Amygdala (tissue), 56 donors: Measurements from ENCODE around the gene STK32B.
"Not testable (repeated sequence)": the region's sequence is repeated elsewhere in the genome, so short reads cannot be mapped to it uniquely, and the experiment has no call there.

ENCODE experiments used
- DNase-seq, 56 donors: peaks; one replicate each; lab custom pipeline; 2025; lab: John Stamatoyannopoulos, UW

The STK32B gene

DNA sequence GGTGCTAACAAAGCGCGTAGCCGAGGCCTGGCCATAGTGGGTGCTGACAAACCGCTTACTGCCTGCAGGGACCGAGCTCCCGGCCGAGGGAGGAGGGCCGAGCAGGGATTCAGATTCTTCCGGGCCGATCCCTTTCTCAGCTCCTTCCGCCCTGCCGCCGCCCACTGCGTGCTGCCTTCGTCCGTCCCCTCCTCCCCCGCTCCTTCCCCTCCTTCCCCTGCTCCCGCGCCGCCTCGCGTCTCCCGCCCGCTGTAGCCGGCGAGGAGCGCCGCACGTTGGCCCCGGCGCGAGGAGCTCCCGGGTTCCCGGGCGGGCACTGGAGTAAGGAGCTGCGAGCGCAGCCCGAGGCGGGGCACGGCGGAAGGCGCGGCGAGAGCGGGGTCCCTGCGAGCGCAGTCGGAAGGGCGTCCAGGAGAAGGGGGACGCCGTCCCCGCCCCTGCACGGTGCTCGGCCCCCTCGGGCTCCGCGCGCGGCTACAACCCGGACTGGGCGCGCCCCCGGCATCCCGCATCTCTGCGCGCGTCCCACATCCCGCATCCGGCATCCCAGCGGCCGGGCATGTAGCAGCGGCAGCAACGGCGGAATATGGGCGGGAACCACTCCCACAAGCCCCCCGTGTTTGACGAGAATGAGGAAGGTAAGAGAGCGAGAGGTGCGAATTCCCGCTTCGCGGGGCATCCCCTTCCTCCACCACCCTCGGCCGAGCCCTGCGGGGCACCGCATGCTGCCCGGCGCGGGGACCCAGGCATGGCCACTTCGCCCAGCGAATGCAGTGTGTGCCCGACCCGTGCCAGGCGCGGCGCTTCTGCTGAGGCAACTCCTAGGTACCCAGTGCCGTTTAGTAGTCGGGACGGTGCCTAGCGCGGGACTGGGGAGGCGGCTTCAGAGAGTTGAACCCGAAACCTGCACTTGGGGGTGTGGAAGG lies at the start of gene STK32B:
TSS of gene STK32B (plus strand) at position 203 of the 926 bp plus-strand sequence.
- DNase-seq, result peak in 11 of 56 donors; percentile 8 to 43 (median 17)

DNA sequence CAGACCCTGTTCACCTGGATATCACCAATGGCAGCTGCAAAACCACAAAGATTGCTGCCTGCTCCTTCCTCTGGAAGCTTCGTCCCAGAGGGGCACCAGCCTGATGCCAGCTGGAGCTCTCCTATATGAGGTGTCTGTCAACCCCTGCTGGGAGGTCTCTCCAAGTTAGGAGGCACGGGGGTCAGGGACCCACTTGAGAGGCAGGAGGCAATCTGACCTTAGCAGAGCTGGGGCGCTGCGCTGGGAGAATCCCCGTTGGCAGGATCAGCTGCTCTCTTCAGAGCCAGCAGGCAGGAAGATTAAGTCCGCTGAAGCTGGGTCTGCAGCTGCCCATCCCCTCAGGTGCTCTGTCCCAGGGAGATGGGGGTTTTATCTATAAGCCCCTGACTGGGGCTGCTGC lies 49.6 kb upstream of the STK32B start:
- DNase-seq, result not testable (repeated sequence)

- no peak for DNase-seq
These were observed 47.9 kb upstream of the STK32B start for GRCh38 chr4:5003372-5003857.

DNA sequence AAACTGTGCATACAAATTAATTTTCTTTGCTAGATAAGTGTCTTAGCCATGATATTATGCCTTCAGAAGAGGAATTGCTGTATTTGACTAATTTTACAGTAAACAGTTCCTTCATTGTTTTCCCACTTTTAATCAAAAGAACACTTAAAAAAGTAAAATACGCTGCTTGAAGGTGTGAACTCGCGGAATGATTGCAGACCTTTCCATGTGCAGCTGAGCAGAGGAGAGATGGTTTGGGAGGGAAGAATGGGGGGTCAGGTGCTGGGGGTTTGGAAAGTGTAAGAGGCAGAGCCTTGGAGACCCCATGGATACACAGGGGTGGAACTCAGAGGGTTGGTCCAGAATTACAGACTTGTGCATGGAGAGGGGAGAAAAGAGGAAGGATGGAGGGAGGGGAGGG lies 47.4 kb upstream of the STK32B start:
- DNase-seq, result no peak

- DNase-seq, result no peak
These were observed 46.8 kb upstream of the STK32B start for GRCh38 chr4:5004496-5004895.

GRCh38 chr4:5006932-5007331 lies 44.3 kb upstream of the STK32B start:
- DNase-seq, result not testable (repeated sequence)

- no peak for DNase-seq
These were observed 41.5 kb upstream of the STK32B start for GRCh38 chr4:5009796-5010195.

GRCh38 chr4:5010984-5011383 lies 40.3 kb upstream of the STK32B start:
- DNase-seq, result no peak

- no peak for DNase-seq
These were observed 38.9 kb upstream of the STK32B start for GRCh38 chr4:5012244-5012898.

GRCh38 chr4:5012958-5013357 lies 38.3 kb upstream of the STK32B start:
- no peak for DNase-seq

GRCh38 chr4:5014007-5014682 lies 37.1 kb upstream of the STK32B start:
- DNase-seq, result no peak

GRCh38 chr4:5018096-5018495 lies 33.2 kb upstream of the STK32B start:
- no peak for DNase-seq

DNA sequence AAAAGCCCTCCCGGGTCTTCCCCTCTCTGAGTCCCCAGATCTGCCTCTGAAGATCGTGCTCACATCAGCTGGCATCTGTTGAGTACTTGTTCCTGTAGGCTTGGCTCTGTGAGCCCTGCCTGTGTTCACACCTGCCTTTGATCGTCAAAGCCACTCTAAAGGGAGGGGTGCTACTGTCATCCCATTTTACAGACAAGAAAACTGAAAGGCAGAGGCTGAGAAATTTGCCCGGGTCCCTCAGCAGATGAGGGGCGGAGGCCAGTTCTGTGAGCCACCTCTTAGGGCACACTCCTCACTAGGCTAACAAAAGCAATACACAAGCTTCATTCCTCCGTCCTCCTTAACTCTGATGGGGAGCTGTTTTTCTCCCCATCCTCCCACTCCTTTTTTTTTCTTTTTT lies 32.7 kb upstream of the STK32B start:
- DNase-seq, result no peak

DNA sequence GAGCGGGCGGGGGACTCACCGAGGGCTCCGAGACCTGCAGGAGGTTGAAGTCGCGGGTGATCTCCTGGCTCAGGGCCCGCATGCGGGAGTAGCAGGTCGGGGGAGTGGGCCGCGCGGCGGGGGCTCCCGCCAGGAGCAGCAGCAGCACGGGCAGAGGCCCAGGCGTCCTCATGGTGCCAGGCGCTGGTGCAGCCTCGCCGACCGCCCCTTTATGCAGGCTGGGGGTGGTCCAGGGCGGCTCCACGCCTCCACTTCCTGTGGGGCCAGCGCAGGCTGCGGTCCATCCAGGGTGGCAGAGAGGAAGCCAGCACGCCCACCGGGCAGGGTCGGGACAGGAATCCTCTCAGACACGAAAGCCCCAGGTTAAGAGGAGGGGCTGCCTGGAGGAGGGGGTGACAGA lies 32.0 kb upstream of the STK32B start, which contains the start of gene CYTL1:
TSS of gene CYTL1 (minus strand) at position 185 of the 400 bp plus-strand sequence. CDS start at position 172, 13 bp downstream.
- peak in 1 of 56 donors; percentile 8 for DNase-seq

DNA sequence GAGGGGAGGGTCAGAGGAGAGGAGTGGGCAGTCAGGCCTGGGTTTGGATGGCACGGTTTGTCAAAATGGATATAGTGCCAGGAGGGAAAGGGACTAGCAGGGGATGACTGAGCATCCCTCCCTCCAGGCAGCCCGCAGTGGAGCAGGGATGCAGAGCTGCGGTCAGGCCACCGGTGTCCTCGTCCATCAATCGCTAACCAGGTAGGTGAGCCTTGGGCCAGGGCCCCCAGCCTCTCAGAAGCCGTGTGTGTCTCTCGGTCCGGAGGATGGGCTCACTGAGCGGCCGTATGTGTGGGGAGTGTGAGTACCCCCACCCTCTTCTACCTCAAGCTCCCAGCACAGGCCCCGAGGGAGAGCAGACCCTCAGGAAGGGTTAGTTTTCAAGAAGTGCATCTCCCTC lies 31.5 kb upstream of the STK32B start:
- no peak for DNase-seq

DNA sequence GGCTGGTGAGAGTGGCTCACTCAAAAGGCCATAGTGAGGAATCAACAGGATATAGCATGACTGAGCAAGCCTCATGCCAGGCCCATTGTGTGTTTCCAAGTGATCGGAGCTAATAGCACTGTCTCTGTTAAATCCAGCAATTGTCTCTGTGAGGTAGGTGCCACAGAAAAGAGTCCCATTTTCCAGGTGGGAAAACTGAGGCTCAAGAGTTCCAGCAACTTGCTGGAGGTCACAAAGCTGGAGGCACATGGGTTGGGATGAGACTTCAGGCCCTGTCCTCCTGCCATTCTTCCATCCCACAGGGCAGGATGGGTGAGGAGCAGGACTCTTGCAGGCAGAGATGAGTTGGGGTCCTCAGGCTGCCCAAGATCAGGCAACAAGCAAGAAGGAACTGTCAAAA lies 30.9 kb upstream of the STK32B start:
- DNase-seq, result no peak

DNA sequence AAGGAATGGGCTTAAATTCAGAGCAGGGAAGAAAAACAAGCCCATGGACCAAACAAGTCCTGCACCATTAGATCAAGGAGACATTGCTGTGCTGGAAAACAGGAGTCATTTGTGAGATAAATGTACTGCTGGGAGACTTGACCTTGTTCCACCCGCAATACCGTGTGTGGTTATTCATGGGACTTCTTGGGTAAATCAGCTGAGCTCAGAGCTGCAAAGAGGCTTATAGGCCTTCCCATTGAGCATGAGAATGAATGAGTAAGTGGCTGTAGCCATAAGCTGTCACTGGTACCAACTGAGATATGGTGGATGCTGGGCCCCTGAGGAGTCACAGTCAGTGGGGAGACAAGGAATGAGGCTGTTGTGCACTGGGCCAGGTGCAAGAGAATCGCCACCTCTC lies 29.7 kb upstream of the STK32B start:
- DNase-seq, result no peak

- DNase-seq, result no peak
These were observed 26.6 kb upstream of the STK32B start for GRCh38 chr4:5024673-5025072.

GRCh38 chr4:5026371-5026770 lies 24.9 kb upstream of the STK32B start:
- DNase-seq, result no peak

DNA sequence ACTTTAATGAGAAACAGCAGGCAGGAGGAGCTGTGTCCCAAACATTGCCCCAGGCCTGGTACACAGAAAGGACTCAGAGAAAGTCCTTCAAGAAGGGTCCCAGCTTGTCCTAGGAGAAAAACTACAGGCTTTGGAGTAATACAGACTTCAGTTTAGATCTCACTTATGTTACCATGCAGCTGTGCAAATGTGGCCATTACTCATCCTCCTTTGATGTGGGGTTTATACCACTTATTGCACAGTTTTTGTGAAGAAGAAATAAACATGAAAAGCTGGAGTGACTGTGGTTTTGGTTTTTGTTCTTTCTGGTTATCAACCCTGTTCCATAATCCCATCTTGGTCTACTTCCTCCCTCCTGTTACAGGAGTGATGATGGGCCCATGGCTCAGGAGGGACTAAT lies 23.9 kb upstream of the STK32B start:
- DNase-seq, result no peak

DNA sequence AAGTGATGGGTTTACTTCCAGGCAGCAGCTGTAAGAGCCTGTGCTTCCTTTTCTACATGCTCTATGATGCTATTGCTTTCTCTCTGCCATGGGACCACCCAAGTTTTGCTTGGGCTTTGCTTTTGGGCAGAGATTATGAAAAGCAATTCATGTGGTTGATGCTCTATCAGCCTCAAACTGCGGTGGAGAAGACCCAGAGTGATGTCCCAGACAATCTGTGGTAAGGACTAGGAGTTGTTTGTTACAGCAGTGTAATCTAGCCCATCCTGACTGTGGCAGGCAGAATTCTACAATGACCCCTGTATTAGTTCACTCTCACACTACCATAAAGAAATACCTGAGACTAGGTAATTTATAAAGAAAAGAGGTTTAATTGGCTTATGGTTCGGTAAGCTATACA lies 22.8 kb upstream of the STK32B start:
- DNase-seq, result no peak
